Neural progenitor cell (in vitro differentiated cells): ENCODE results near the gene LARP1.

Experiments
- EZH2 ChIP-seq: fragments of 200-600 bp; sonication (generic); IDR thresholded peaks from 2 replicates; pipeline ENCODE4 v1.6.1; 2017; ENCODE audit warnings: antibody characterized with exemption, mild to moderate bottlenecking, moderate library complexity
- EZH2phosphoT487 ChIP-seq: fragments of 200-600 bp; sonication (generic); IDR thresholded peaks from 2 replicates; pipeline ENCODE4 v1.6.1; 2017; ENCODE audit warnings: antibody characterized with exemption
- TF ChIP-seq, protein P1 (sequence below): fragments of 200-600 bp; sonication (generic); IDR thresholded peaks from 2 replicates; pipeline ENCODE4 v1.5.1; 2017; ENCODE audit warnings: antibody characterized with exemption, mild to moderate bottlenecking

DNA sequence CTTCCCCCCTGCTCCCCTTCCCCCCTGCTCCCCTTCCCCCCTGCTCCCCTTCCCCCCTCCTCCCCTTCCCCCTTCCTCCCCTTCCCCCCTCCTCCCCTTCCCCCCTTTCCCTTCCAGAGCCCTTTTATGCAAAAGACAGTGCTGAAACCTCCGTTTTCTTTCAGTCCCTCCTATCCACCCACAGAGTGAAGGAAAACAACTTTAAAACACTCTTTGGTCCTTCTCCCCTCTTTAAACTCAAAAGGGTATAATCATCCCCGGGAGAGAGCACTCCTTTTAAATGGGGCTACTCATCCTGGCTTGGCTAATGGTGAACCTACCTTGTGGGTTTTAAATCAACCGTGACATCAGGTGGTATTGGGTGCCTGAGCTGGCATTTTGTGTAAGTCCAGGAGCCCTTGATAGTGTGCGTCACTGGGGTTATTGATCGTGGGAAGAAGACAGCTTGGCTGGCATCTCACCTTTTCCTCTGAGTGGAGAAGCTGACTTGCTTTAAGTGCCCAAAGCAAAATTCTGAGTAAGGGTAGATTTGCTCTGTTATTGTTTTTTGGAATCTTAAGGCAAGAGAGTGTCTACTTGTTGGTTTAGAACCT is 2.7 kb downstream of the LARP1 start:
- TF ChIP-seq, protein P1, sequence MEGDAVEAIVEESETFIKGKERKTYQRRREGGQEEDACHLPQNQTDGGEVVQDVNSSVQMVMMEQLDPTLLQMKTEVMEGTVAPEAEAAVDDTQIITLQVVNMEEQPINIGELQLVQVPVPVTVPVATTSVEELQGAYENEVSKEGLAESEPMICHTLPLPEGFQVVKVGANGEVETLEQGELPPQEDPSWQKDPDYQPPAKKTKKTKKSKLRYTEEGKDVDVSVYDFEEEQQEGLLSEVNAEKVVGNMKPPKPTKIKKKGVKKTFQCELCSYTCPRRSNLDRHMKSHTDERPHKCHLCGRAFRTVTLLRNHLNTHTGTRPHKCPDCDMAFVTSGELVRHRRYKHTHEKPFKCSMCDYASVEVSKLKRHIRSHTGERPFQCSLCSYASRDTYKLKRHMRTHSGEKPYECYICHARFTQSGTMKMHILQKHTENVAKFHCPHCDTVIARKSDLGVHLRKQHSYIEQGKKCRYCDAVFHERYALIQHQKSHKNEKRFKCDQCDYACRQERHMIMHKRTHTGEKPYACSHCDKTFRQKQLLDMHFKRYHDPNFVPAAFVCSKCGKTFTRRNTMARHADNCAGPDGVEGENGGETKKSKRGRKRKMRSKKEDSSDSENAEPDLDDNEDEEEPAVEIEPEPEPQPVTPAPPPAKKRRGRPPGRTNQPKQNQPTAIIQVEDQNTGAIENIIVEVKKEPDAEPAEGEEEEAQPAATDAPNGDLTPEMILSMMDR, result no peak
- TF ChIP-seq EZH2, result no peak
- TF ChIP-seq EZH2phosphoT487, result no peak
